NCI-H146 treated with DMSO at 0.1 percent for 48 hours (cell line): Measurements from ENCODE around the gene LRRC18.

Experiments
- DNase-seq: peaks from one replicate; lab custom pipeline; 2025; ENCODE audit not compliant: unreplicated experiment; lab: John Stamatoyannopoulos, UW

LRRC18 gene

DNA sequence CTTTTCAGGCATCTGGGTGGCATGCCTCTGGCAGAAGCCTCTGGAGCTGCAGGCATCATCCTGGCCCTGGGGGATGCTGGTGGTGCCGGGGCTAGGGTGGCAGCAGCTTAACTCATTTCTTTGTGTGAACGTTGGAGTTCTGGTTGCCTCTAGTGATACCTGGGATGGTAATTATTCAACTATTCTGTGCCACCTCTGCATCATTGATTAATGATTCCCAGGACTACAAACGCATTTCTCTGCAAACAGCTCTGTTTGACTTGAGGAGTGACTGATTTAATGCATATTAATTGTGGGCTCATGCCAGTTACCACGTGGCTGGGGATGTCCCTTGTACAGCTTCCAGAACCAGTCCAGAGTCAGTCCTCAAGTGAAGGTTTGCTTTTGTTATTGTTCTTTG, 55.9 kb downstream of the LRRC18 start:
- DNase-seq, result no peak

DNA sequence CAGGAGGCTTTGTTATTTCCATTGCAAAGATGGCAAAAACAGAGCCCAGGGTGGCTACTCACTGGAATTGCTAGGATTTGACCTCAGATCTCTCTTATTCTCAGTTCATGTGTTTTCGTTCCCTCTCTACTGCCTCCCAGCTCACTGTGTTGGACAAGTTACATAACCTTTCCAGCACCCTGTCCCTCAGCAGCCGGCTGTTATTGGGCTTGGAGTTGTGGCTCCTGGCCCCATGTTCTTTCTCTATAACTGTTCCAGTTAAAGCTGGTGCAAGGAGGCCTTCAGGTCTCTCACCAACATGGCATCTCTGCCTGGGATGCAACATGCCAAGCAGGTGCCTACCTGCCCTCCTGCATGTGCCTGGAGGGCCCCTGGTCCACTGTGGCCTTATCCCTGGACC, 56.8 kb downstream of the LRRC18 start:
- no peak for DNase-seq

DNA sequence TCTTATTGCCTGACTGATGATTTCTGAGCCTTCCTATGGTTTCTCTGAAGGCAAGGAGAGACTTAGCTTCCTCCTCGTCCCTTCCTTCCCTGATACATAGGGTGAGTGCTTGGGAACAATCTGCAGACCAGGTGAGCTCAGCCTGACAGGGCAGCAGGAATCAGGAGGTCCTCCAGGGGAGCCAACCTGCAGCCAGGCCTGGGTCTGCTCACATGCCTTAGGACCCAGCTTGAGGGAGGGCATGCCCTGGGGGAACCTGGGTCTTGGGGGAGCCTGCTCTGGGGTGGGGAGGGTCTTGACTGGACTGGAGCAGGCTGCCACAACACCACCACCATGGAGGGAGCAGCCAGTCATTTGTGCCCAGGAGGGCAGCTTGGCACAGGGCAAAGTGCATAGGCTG, 57.7 kb downstream of the LRRC18 start:
- no peak for DNase-seq

DNA sequence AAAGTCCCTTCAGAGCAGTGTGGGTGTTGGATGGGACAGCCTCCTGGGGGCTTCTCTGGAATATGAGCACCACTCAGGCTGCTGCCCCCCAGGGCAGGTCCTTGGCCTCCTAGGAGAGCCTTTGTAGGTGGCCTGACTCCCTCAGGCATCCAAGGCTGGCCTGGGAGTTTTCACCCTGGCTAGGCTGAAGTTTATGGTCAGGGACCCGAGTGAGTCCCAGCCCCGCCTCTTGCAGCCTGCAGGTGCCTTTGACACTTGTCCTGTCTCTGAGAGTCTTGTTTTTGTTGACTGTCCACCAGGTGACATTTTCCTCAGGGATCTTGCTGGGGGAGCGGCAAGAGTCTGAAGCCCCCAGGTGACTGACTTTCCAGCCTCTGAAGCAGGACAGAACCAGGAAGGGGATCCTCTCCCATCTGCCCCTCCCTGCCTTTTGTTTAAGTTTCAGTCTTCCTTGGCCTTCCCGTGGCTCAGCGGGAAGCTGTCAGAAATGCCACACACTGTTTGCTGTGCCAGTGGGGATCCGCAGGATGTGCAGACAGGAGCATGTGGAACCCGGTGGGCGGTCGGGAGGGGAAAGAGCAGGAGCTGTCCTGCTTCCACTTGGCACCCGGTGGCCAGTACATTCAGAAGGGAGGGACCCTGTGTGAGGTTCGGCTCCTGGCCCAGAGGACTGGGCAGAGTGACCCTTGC, 59.5 kb downstream of the LRRC18 start:
- peak; percentile 79 for DNase-seq

DNA sequence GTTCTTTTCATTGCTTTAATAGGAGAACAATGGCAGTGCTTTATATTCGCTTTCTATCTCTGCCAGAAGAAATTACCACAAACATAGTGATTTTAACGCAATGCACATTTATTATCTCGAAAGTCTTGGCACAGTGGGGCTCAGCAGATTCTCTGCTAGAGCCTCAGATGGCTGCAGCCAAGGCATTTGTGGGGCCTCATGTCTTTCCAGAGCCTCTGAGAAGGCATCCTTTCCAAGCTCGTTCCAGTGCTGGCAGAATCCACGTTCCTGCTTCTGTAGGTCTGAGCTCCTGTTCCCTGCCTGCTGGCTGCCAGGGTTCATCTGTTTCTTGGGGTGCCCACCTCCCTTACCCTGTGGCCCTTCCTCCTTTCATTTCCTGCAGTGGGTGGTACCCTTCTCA, 60.2 kb downstream of the LRRC18 start:
- no peak for DNase-seq

DNA sequence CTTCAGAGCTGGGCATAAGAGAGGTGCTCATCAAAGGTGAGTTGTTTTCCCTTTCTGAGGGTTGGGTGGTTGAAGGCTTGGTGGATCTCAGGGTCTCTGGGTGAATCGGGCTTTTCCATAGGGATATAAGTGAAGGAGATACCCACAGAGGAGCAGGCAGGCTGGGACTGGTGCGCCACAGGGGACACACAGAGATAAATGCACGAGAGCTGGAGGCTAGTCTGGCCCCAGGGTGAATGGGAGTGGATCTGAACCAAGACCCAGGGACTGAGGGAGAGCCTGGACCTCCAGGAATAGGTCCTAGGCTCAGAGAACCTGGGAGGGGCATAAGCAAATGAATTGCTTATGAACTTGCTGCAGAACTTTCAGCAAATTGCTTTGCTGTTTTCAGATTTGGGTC, 61.5 kb downstream of the LRRC18 start:
- DNase-seq, result no peak

DNA sequence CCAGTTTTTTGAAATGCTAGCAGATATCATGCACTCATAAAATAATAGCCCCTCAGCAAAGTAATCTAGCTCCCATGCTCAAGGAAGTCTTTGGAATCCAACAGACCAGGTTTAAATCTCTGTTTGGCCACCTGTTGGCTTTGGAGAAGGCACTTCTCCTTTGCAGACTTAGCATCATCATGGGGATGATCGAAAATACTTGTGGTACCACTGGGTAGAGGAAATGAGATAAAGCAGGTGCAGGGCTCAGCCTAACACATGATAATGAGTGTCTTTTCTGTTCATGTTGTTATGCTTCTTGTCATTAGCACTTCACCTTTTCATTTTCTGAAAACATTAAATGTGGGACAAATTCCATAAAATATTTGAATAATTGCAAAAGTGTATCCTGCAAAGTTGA, 67.4 kb downstream of the LRRC18 start:
- no peak for DNase-seq
